GM12891 (cell line): ENCODE measurements around the gene COL25A1.

Experiments used
- PAX5 ChIP-seq: IDR thresholded peaks from 2 replicates; pipeline ENCODE4 v1.6.1; 2011; ENCODE audit warnings: low read length, moderate library complexity, mild to moderate bottlenecking; ENCODE audit not compliant: insufficient read depth, severe bottlenecking
- POLR2A ChIP-seq: IDR thresholded peaks from 2 replicates; pipeline ENCODE4 v1.6.1; 2011; ENCODE audit warnings: low read depth, low read length, control low read depth
- POLR2AphosphoS5 ChIP-seq: IDR thresholded peaks from 2 replicates; pipeline ENCODE4 v1.6.1; 2011; ENCODE audit warnings: low read depth, low read length, control low read depth
- POU2F2 ChIP-seq: IDR thresholded peaks from 2 replicates; pipeline ENCODE4 v1.6.1; 2011; ENCODE audit warnings: low read depth, mild to moderate bottlenecking, control low read depth, low read length, moderate library complexity
- SPI1 ChIP-seq: IDR thresholded peaks from 2 replicates; pipeline ENCODE4 v1.6.1; 2011; ENCODE audit warnings: low read depth, low read length, control low read depth
- TAF1 ChIP-seq: IDR thresholded peaks from 2 replicates; pipeline ENCODE4 v1.6.1; 2011; ENCODE audit warnings: low read depth, low read length, control low read depth

DNA sequence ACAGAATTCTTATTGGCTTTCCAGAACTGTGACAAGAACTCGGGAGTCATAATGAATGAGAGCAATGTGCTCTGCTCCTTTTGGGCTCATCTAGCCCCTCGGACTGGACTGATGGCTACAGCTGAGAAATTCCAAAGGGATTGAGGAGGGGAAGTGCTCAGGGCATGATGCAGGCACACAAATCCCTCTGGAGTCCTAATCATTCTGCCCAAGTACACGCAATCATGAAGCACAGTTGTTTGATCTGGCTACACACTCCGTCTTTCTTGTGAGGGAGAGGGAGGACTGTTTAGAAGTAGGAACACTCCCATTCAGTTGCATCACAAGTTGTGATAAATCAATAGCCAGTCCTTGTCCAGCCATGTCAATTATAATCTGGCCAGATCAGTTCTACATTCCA lies 237.5 kb downstream of the COL25A1 start:
- TF ChIP-seq POLR2A (no peak), POLR2AphosphoS5 (no peak), TAF1 (no peak), POU2F2 (no peak), PAX5 (no peak), SPI1 (no peak)
